ENCODE measurements around the gene LRMDA. TPM values are rescaled to one million over a fixed set of nuclear protein-coding genes. Genes with fewer than 3 reads are reported as not detected.

The LRMDA gene
- total RNA-seq, 2 experiments from 2014 or later, result not detected

- H3K27ac Mint-ChIP-seq, result no peak overlapping the region
- Histone ChIP-seq H3K36me3 (ENCODE audit: insufficient read depth, low read length) (no peaks in the 10 kb centered on the region), H3K9me3 (ENCODE audit: control insufficient read depth in 1 of 2, insufficient read depth in 1 of 2, low read length in 2 of 2) (peaks cover 3 to 19% of the 10 kb centered on the region in 2 experiments), H3K4me3 (ENCODE audit: low read length) (no peak overlapping the region), H3K27ac (ENCODE audit: low read depth in 1 of 2, low read length in 2 of 2) (no peak overlapping the region), H3K4me1 (ENCODE audit: insufficient read depth, low read length) (no peaks in the 10 kb centered on the region), H3K27me3 (ENCODE audit: control insufficient read depth in 1 of 2, insufficient read depth in 2 of 2, low read length in 2 of 2) (peaks cover 0 to 3% of the 10 kb centered on the region in 2 experiments)
- ChIA-PET POLR2A (no interaction called here), CTCF (no interaction called here)
- no peak for ATAC-seq (ENCODE audit: poor library complexity)
- H3K4me3 Mint-ChIP-seq, result no peak overlapping the region
- TF ChIP-seq, protein P1, sequence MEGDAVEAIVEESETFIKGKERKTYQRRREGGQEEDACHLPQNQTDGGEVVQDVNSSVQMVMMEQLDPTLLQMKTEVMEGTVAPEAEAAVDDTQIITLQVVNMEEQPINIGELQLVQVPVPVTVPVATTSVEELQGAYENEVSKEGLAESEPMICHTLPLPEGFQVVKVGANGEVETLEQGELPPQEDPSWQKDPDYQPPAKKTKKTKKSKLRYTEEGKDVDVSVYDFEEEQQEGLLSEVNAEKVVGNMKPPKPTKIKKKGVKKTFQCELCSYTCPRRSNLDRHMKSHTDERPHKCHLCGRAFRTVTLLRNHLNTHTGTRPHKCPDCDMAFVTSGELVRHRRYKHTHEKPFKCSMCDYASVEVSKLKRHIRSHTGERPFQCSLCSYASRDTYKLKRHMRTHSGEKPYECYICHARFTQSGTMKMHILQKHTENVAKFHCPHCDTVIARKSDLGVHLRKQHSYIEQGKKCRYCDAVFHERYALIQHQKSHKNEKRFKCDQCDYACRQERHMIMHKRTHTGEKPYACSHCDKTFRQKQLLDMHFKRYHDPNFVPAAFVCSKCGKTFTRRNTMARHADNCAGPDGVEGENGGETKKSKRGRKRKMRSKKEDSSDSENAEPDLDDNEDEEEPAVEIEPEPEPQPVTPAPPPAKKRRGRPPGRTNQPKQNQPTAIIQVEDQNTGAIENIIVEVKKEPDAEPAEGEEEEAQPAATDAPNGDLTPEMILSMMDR (IDR thresholded peaks at IDR 0.05), result no peak
- DNase-seq, result no peak
- no peaks in the 10 kb centered on the region for H3K4me1 Mint-ChIP-seq (ENCODE audit: low read depth)
- intact Hi-C loops (cut with DNase I, micrococcal nuclease), result no loop called here
- peaks cover 31% of the 10 kb centered on the region for H3K27me3 Mint-ChIP-seq
- no peaks in the 10 kb centered on the region for H3K36me3 Mint-ChIP-seq (ENCODE audit: low read depth)
- H3K9me3 Mint-ChIP-seq, result peaks cover 12% of the 10 kb centered on the region
Measured at GRCh38 chr10:75444781-75445386, 13.5 kb downstream of the LRMDA start.

GRCh38 chr10:75446508-75446907 is 15.1 kb downstream of the LRMDA start:
- Histone ChIP-seq H3K9me3 (ENCODE audit: control insufficient read depth in 1 of 2, insufficient read depth in 1 of 2, low read length in 2 of 2) (peaks cover 3 to 19% of the 10 kb centered on the region in 2 experiments), H3K4me1 (ENCODE audit: insufficient read depth, low read length) (no peaks in the 10 kb centered on the region), H3K27ac (ENCODE audit: low read depth in 1 of 2, low read length in 2 of 2) (no peak overlapping the region), H3K27me3 (ENCODE audit: control insufficient read depth in 1 of 2, insufficient read depth in 2 of 2, low read length in 2 of 2) (peaks cover 0 to 6% of the 10 kb centered on the region in 2 experiments), H3K4me3 (ENCODE audit: low read length) (no peak overlapping the region), H3K36me3 (ENCODE audit: insufficient read depth, low read length) (no peaks in the 10 kb centered on the region)
- peaks cover 31% of the 10 kb centered on the region for H3K27me3 Mint-ChIP-seq
- H3K4me3 Mint-ChIP-seq, result no peak overlapping the region
- H3K27ac Mint-ChIP-seq, result no peak overlapping the region
- ATAC-seq (ENCODE audit: poor library complexity) (no peak), DNase-seq (no peak)
- H3K36me3 Mint-ChIP-seq (ENCODE audit: low read depth), result no peaks in the 10 kb centered on the region
- TF ChIP-seq, protein P1 (IDR thresholded peaks at IDR 0.05), result no peak
- POLR2A ChIA-PET, result no interaction called here
- H3K9me3 Mint-ChIP-seq, result peaks cover 12% of the 10 kb centered on the region
- H3K4me1 Mint-ChIP-seq (ENCODE audit: low read depth), result no peaks in the 10 kb centered on the region
- CTCF ChIA-PET, result no interaction called here
- intact Hi-C loops (cut with DNase I, micrococcal nuclease), result no loop called here

- H3K36me3 Mint-ChIP-seq (ENCODE audit: low read depth), result no peaks in the 10 kb centered on the region
- H3K4me1 ChIP-seq (ENCODE audit: insufficient read depth, low read length), result no peaks in the 10 kb centered on the region
- POLR2A ChIA-PET, result no interaction called here
- no peak for DNase-seq
- intact Hi-C loops (cut with DNase I, micrococcal nuclease), result no loop called here
- no peak overlapping the region for H3K4me3 ChIP-seq (ENCODE audit: low read length)
- CTCF ChIA-PET, result no interaction called here
- TF ChIP-seq, protein P1 (IDR thresholded peaks at IDR 0.05), result no peak
- peaks cover 3 to 16% of the 10 kb centered on the region in 2 experiments for H3K9me3 ChIP-seq (ENCODE audit: control insufficient read depth in 1 of 2, insufficient read depth in 1 of 2, low read length in 2 of 2)
- H3K27me3 Mint-ChIP-seq, result peaks cover 31% of the 10 kb centered on the region
- no peak overlapping the region for H3K27ac Mint-ChIP-seq
- H3K27me3 ChIP-seq (ENCODE audit: control insufficient read depth in 1 of 2, insufficient read depth in 2 of 2, low read length in 2 of 2), result peaks cover 0 to 6% of the 10 kb centered on the region in 2 experiments
- peaks cover 10% of the 10 kb centered on the region for H3K9me3 Mint-ChIP-seq
- no peaks in the 10 kb centered on the region for H3K36me3 ChIP-seq (ENCODE audit: insufficient read depth, low read length)
- no peak overlapping the region for H3K27ac ChIP-seq (ENCODE audit: low read depth in 1 of 2, low read length in 2 of 2)
- H3K4me1 Mint-ChIP-seq (ENCODE audit: low read depth), result no peaks in the 10 kb centered on the region
- no peak overlapping the region for H3K4me3 Mint-ChIP-seq
- no peak for ATAC-seq (ENCODE audit: poor library complexity)
Measured at GRCh38 chr10:75448166-75448565, 16.7 kb downstream of the LRMDA start.
